Non-pigmented ciliary epithelial cell (primary cell): ENCODE measurements around the gene COL8A1.

Experiments
- DNase-seq: peaks from one replicate; pipeline ENCODE4 v3.0.0-alpha.2; 2010; ENCODE audit warnings: low read depth

The COL8A1 gene

GRCh38 chr3:99845999-99846398 is 207.6 kb downstream of the COL8A1 start:
- DNase-seq, result no peak

DNA sequence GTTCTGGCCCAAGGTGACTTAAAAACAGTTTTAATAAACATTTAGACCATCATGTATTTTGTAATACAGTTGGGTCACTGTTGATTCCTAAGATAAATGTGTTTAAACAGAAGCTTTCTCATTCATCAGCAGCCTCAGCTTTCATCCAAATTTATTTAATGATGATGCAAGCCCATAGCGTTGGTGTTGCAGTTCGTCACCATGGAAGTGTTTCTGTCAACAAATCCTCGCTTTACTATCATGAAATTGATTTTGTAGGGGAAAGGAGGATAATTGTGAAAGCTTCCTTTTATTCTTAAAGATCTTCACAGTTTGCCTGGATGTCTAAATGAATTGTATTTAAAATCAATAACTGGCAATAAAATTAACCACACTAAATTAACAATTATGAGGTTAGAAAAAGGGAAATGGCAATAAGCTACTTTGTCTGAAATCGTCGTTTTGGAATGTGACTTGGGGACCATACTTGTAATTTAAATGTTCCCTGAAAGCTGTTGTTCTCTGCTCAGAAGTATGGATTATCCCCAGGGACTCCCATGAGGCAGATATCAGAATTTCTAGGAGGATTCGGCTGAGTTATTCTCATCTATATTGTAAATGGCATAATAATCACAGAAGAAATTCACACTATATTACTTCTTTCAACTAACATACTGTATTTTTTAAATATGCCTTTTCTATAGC is 208.2 kb downstream of the COL8A1 start:
- DNase-seq, result no peak

GRCh38 chr3:99848433-99848832 is 210.0 kb downstream of the COL8A1 start:
- DNase-seq, result no peak
